AG09309 (cell line): ENCODE data around the gene KMT2E.

Experiments
- DNase-seq: peaks from one replicate; pipeline ENCODE4 v3.0.0-alpha.2; 2010; ENCODE audit warnings: low read depth
- H3K4me3 ChIP-seq: 2 replicates; pipeline ENCODE4 v1.5.1; 2011; ENCODE audit warnings: mild to moderate bottlenecking, low read depth, low read length, moderate library complexity; ENCODE audit not compliant: control insufficient read depth
- TF ChIP-seq, protein P1 (sequence below): IDR thresholded peaks from 2 replicates; pipeline ENCODE4 v1.5.1; 2011; ENCODE audit warnings: mild to moderate bottlenecking, low read depth, low read length, inconsistent platforms; ENCODE audit not compliant: insufficient read depth, control insufficient read depth; ENCODE audit errors: missing control alignments

KMT2E gene

DNA sequence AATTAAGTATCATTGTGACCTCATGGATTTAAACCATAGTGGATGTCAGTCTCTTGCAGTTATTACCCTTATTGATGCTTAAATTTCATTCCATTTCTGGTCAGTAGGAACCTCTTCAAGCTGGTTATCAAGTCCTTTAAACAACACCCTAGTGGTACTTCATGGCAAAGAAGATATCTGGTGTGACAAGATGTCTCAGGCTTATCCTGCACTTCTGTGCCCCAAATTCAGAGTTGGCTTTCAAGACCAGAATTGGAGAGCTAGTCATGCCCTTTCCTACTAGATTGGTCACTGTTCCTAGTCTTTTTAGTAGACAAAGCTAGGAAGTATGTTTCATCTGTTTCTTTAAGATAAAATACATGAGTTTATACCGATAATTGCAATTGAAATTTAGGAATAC is 54.9 kb downstream of the KMT2E start:
- TF ChIP-seq, protein P1, sequence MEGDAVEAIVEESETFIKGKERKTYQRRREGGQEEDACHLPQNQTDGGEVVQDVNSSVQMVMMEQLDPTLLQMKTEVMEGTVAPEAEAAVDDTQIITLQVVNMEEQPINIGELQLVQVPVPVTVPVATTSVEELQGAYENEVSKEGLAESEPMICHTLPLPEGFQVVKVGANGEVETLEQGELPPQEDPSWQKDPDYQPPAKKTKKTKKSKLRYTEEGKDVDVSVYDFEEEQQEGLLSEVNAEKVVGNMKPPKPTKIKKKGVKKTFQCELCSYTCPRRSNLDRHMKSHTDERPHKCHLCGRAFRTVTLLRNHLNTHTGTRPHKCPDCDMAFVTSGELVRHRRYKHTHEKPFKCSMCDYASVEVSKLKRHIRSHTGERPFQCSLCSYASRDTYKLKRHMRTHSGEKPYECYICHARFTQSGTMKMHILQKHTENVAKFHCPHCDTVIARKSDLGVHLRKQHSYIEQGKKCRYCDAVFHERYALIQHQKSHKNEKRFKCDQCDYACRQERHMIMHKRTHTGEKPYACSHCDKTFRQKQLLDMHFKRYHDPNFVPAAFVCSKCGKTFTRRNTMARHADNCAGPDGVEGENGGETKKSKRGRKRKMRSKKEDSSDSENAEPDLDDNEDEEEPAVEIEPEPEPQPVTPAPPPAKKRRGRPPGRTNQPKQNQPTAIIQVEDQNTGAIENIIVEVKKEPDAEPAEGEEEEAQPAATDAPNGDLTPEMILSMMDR = no peak
- DNase-seq = no peak
- no peak overlapping the region for H3K4me3 ChIP-seq

DNA sequence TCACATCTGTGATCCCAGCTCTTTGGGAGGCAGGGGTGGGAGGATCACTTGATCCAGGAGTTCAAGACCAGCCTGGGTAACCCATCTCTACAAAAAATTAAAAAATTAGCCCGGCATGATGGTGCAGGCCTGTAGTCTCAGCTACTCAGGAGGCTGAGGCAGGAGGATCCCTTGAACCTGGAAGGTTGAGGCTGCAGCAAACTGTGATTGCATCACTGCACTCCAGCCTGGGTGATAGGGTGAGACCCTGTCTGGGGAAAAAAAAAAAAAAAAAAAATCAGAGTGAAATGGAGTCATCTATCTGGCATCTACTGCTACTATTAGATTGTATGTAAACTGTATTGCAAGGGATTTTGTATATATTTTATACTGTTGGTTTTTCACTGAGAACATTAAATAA is 59.1 kb downstream of the KMT2E start:
- TF ChIP-seq, protein P1 = no peak
- no peak overlapping the region for H3K4me3 ChIP-seq
- no peak for DNase-seq

DNA sequence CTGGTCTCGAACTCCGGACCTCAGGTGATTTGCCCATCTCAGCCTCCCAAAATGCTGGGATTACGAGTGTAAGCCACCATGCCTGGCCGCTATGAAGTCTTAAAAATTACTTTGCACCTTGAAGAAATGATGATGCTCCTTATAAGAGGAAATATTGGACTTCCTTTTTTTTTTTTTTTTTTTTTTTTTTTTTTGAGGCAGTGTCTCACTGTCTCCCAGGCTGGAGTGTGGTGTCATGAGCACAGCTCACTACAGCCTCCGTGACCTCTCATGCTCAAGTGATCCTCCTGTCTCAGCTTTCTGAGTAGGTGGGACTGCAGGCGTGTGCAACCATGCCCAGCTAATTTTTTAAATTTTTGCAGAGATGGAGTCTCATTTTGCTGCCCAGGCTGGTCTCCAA is 65.3 kb downstream of the KMT2E start:
- DNase-seq = no peak
- H3K4me3 ChIP-seq = no peak overlapping the region
- TF ChIP-seq, protein P1 = no peak

GRCh38 chr7:105084581-105084980 is 70.6 kb downstream of the KMT2E start:
- H3K4me3 ChIP-seq = no peak overlapping the region
- TF ChIP-seq, protein P1 = no peak
- no peak for DNase-seq

DNA sequence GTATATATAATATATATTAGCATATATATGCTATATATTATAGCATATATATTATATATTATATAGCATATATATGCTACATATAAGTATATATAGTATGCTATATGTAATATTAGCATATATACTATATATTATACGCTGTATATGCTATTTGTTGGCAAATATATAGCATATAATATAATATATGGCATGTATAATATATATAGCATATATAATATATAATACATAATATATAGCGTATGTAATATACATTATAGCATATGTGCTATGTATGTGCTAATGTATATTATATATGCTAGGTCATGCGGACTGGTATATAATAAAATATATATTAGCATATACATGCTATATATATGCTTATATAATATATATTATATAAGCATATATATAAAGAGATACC is 72.8 kb downstream of the KMT2E start:
- no peak for DNase-seq
- TF ChIP-seq, protein P1 = no peak
- no peak overlapping the region for H3K4me3 ChIP-seq

DNA sequence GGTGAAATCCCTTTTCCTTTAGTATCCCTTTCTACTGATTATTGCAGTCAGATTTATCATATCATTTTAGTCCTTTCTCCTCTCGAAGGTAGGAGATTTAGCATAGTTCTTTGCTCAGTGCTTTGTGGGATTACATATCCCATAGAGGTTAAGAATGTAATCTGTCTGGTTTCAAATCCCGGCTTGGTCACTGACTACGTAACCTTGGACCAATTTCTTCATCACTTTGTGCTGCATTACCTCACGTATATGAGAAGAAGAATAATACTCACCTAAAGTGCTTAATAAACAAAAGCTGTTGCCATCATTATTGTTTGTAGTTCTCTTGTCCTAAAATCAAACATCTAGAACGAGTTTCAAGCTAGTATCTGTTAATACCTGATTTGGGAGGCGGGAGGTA is 74.0 kb downstream of the KMT2E start:
- no peak for DNase-seq
- no peak overlapping the region for H3K4me3 ChIP-seq
- TF ChIP-seq, protein P1 = no peak

DNA sequence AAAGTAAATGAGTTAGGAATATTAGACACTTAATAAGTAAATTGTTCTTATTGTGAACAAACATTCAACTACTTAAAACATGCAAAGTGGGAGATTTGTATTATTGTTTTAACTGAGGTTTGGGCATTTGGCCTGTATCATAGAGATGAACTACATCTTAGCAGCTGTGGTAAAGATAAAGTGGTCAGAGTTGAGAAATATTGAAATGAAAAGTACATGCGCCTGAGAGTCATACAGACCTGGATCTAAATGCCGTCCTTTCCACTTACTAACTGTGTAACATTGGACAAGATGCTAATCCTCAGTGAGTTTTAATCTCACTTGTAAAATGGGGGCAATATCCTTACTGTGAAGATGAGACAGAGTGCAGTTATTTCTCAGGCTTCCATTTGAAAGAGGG is 74.5 kb downstream of the KMT2E start:
- TF ChIP-seq, protein P1 = no peak
- H3K4me3 ChIP-seq = no peak overlapping the region
- no peak for DNase-seq
